Activated gamma-delta T cell treated with Interleukin-2 at 50 U/mL for 16 hours (primary cell): Measurements from ENCODE around the gene PLA2R1.
"Not testable (repeated sequence)": the region's sequence is repeated elsewhere in the genome, so short reads cannot be mapped to it uniquely, and the experiment has no call there.

ENCODE experiments used
- DNase-seq: peaks from one replicate; pipeline ENCODE4 v3.0.0-alpha.2; 2020

Gene PLA2R1

DNA sequence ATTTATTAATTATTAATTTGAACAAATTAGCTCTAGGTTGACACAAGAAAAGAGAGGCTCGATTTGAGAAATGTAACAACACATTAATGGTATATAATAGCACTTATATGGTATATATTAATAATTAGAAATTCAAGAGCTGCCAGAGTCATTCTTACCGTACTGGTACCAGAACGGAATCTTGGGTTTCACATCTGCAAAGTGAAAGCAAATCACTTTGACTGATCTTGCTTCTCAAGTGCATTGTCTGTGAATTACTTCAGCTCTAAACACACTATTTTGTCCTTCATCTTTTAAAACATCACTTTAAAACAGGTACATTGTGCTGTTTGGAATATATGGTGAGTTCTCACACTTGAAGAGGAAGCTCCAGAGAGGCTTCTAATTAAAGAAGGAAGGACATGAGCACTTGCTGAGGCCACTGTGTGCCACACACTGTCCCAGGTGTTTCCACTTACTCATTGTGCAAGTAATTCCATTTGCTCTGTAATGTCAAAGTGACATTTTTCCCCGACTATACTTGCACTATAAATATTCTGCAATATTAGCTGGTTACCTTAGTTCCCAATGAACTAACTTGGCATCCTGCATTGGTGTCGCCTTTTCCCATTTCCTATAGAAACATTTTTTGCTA lies 85.8 kb downstream of the PLA2R1 start:
- DNase-seq: no peak

DNA sequence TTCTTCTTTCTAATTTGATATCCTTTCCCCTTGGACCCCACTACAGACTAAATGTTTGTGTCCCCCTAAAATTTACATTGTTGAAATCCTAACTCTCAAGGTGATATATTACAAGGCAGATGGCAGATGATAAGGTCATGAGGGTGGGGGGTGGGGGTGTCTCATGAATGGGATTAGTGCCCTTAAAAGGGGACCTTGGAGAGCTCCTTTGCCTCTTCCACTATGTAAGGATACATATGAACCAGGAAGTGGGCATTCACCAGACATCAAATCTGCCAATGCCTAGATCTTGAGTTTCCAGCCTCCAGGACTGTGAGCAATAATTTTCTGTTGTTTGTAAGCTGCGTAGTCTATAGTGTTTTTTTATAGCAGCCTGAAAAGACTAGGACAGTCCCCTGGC lies 89.1 kb downstream of the PLA2R1 start:
- DNase-seq: no peak

DNA sequence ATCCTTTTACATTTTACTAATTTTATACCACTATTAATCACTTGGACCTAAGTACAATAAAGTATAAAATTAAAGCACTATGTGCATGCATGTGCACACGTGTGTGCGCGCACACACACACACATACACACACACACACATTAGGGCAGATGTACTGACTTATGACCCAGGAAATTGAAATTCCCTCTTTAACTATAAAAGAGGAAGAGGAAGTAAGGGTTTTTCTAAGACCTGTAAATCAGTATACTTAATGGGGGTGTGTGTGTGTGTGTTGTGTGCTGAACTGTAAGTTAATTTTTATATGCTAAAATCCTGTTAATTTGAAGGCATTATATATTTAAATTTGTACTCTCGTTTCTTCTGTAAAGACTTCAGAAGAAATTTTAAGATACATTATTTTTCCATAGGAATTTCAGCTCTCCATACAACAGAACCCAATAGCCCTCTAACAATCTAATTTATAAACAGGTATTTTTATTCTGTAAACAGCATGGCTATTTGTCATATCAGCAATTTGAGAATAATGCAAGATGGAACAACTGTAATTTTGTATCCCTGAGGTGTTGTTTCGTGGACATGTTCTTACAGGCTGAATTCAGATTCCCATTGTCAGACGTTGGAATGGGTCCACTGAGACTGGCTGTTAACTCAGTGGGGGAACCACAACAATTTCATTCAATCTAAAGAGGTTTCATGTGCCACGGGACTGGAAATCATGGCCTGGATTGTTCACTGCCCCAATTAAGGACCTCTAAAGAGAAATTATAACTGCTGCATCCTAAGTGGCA lies 90.9 kb downstream of the PLA2R1 start:
- no peak for DNase-seq

DNA sequence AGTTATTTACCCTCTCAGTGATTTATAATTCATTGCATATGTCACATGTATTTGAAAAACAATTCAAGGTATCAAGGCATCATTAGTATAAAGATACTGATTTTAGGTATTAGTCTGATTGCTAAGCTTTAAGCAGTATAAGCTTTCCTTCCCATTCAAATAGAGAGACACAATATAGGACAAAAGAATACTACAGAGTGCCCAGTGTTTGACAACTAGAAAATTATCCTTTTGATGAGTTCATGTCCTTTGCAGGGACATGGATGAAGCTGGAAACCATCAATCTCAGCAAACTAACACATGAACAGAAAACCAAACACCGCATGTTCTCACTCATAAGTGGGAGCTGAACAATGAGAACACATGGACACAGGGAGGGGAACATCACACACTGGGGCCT lies 91.9 kb downstream of the PLA2R1 start:
- DNase-seq: not testable (repeated sequence)

DNA sequence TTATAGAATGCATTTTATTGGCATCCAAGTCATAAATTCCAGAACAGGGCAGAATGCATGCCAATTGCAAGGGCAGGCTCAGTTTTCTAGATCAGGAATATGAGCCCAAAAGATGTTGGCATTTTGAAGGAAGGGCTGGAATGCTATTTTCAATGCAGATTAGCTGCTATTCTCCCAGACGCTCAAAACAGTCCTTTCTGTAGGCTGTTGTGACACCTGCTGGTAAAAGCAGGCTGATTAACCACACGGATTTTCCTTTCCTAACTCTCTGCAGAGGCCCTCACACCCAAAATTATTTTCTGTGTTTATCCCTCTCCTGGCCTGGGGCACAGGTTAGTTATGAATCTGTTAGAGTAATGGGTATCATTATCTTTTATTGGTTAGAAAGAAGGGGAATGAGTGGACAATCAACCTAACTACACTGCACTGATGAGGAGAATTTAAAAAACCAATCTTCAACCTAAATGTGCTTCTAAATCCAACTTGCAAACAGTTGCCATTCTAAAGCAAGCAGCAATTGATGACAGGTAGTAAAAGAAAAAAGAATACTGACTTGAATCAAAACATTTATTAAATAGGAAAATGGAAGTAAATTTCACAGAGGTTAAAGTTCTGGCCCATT lies 94.0 kb downstream of the PLA2R1 start:
- DNase-seq: no peak

DNA sequence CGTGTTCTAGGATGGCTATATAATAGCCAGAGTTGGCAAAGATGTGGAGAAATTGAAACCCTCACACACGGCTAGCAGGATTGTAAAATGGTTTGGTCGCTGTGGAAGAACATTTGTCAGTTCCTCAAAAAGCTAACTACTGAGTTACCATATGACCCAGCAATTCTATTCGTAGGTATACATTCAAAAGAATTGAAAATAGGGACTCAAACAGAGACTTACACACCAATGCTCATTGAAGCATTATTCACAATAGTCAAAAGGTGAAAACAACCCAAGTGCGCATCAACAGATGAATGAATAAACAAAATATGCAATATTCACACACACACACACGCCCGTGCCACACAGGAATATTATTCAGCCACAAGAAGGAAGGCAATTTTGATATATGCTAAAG lies 98.7 kb downstream of the PLA2R1 start:
- DNase-seq: no peak

DNA sequence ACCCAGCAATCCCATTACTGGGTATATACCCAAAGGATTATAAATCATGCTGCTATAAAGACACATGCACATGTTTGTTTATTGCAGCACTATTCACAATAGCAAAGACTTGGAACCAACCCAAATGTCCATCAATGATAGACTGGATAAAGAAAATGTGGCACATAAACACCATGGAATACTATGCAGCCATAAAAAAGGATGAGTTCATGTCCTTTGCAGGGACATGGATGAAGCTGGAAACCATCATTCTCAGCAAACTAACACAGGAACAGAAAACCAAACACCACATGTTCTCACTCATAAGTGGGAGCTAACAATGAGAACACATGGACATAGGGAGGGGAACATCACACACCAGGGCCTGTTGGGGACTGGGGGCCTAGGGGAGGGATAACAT lies 99.9 kb downstream of the PLA2R1 start:
- not testable (repeated sequence) for DNase-seq

DNA sequence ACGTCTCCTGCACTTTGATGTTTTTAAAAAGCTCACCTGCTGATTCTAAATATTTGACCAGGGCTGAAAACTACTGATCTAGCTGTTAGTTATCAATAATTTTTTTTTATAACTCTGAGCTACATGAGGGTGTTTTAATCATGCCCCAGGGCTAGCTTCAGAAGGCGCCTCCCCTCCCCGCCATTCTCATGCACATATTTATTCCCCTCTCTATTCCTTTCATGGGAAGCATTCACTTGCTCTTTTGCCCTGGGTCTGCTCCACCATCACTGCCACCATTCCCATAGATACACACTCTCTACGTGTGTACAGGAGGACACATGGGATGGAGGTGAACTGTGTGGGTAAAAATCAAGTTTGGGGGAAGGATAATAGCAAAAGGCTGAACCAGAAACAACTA lies 101.0 kb downstream of the PLA2R1 start:
- no peak for DNase-seq

DNA sequence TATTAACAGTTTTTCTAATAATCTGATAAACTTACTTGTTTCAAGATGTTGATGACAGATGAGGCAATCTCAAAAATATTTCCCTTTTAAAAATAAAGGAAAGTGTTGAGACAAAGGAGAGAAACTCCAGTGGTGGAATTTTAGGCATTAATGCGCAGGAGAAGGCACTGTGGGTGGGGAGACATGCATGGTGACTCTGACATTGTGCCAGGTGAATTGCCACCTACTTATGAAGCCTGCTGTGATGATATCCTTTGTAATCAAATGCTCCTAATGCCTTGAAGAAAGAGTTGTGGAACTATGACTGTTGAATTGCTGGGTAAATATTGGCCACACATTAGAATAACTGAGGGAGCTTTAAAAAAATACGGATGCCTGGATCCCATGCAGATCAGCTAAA lies 101.4 kb downstream of the PLA2R1 start:
- DNase-seq: no peak

DNA sequence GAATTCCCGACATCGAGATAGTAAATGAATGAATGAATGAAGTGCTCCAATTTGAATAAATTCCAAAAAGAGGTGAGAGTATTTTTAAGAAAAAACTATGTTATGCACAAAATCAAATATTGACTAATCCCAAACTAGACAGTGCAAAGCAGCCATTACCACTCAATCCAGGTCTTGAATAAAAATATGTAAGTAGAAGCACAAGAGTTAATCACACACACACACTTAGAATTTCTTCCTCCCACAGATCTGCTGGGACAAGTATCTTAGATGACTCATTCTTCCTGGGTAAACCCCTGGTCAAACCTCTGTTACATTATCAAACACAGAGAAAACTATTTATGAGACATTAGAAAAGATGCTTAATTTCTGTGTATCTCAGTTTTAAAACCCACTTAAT lies 102.0 kb downstream of the PLA2R1 start:
- DNase-seq: no peak

DNA sequence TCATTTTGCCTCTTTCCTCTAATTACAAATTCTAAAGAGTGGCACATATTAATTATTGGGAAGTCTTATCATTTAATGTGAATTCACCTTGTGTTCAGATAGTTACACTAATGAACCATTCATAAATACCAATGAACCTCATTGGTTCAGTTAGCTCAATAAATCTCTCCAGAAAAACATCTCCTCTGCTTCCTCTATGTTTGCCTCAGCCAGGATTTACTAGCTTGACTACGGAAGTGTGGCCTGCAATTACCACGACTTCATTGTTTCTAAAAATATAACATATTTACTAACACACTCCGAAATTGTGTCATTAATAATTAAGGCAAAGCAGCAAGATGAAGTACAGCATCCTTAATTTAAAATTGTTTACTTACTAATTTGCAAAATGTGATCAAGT lies 103.3 kb downstream of the PLA2R1 start:
- no peak for DNase-seq

DNA sequence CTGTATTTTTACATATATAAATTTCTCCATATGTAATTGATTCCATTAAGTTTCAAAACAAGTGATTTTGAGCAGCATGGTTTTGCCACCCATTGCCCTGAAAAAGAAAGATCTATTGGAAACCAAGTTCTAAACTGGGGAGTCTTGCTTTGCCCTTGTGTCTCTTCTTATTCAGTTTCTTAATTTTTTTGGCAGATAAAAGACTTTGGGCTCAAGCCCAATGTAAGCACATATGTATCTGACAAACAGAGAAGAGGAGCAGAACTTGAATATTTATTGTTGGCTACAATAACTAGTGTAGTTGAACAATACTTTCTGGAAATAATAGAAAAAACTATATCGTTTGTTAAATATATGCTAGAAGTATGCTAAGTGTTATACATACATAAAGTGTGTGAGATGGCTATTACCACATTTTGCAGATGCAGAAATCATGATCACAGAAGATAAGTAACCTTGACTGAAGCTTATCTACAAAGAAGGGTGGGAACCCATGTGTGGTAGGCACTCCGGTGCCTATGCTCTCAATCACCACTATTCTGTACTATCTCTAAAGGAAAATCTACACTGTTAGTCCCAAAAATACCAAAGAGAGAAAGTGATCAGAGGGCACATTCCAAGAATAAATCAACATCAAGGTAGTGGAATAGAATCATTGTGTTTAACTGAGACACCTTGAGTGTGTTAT lies 109.1 kb downstream of the PLA2R1 start:
- DNase-seq: no peak

DNA sequence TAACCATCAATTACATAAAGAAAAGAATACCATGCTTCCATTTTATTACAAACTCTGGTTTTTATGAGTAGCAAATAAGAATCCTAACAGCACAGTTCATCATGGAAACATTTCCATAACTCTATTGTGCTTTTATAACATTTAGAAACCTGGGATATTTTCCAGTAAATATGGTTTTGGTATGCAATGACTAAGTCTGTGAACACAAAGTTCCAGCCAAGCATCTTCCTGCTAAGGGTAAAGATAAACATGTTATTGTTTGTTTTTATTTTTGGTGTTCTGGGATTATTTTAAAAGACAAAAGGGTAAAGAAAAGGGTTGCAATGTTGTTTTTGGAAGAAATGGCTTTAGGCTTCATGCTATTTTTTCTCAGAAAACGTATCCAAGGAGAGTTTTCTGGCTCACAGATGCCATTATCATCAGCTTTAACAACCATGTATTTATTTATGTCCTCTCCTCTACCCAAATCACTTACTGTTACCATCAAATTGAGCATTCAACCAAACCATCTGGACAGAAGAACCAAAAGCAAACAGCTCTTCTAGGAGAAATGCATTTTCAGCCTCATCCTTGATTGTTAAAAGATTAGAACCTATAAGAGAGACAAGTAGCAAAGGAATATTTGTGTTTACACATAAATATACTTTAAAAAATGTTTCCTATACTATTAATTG lies 116.0 kb downstream of the PLA2R1 start:
- no peak for DNase-seq

DNA sequence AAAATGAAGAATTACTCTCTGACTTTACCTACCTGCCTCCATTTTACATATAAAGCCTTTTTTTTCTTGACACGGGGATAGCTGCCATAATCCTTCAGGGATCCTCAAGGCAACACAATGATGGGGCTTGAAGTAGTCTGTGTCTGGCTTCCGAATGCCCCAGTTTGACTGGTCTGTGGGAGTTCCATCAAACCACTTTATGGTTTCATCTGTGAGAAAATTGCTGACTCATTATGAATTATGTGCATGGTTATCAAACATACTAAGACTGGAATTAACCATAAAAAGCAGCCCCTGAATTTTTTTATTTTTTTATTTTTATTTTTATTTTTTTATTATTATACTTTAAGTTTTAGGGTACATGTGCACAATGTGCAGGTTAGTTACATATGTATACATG lies 117.5 kb downstream of the PLA2R1 start:
- DNase-seq: no peak

DNA sequence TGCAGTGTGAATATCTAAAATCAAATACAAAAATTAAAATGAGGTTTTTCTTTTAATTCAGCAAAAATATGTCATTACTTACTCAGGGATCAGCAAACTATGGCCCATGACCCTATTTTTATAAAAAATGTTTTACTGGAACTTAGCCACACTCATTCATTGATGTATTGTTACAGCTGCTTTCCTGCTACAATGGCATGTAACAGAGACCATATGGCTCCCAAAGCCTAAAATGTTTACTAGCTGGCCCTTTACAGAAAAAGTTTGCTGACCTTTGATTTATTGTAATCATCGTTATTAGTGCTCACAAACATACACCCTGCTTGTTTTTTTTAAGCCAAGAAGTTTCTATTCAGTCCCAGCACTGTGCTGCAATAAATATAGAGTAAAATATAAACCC lies 120.3 kb downstream of the PLA2R1 start:
- no peak for DNase-seq

DNA sequence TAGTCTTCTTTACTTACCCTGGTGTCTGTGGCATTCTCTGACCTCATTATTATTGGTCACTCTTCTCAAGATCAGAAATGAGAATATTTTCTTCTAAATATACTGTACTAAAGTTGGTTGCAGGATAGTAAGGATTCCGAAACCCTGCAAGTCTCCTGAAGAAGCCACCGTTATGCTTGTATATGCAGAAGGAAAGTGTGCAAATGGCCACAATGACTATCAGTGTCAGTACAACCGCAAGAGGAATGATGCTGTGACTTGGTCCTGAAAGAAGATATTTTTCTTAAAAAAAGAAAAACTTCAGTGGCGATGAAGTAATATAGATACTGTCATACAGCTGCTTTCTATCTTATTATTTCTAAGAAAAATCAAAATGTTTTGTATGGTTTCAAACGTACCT lies 120.7 kb downstream of the PLA2R1 start:
- no peak for DNase-seq

DNA sequence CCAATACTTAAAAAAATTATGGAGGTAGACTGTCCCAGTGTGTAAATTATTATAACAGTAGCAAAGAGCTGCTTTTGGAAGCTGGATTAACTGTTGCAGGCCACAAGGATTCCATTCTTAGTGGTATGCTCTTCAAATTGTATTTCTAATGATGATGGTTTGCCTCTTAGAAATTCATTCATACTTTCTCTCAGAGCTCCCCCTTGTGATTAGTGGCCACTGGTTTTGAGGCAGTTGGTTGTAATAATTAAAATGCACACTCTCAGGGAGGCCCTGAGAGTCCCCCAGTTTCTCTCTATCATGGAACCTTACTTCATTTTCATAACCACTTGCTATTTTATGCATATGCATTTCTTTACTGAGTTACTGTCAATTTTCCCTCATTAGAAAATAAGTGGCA lies 122.5 kb downstream of the PLA2R1 start:
- DNase-seq: no peak

DNA sequence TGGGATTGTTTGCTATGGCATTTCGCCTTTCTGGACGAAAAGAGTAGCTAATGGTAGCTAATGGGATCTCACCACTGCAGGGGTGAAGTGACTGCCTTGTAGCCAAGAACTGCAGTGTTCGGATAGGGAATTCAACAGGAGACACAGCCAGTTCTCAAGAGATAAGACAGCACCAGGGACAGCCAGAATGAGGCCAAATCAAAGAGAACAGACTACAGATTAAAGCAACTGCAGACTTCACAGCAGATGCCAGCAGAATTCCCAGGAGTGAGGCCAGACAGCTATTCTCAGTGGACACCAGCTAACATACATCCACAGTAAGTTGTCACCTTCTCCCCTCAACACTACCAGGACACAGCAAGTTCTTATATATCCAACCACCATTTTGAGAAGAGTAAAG lies 124.0 kb downstream of the PLA2R1 start:
- no peak for DNase-seq

DNA sequence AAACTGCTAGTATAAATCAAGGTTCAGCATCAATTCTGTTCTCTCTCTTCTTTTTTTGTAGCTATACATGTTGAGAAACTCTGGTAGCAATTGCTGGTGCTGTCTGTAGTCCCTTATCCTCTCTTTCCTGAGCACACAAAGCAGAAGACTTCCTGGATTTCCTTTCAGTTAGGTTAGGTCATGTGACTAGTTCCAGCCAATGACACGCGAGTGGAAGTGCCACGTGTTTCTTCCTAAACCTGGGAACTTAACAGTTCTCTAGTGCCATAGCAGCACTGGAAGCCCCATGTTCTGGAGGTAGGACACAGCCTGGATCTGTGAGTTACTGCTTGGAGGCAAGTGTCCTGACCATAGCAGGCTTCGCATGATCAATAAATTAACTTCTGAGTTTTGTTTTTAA lies 125.9 kb downstream of the PLA2R1 start:
- DNase-seq: no peak

DNA sequence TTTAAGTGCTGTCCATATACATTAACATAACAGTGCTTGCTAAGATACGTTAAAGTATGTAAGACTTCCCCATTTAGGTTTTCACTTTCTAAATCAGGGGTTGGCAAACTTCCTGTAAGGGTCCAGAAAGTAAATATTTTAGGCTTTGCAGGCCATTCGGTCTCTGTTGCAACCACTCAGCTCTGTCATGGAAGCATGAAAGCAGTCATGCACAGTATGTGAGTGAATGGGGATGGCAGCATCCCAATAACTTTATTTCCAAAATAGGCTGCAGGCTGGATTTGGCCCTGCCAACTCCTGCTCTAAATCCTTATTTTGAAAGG lies 128.7 kb downstream of the PLA2R1 start:
- no peak for DNase-seq

DNA sequence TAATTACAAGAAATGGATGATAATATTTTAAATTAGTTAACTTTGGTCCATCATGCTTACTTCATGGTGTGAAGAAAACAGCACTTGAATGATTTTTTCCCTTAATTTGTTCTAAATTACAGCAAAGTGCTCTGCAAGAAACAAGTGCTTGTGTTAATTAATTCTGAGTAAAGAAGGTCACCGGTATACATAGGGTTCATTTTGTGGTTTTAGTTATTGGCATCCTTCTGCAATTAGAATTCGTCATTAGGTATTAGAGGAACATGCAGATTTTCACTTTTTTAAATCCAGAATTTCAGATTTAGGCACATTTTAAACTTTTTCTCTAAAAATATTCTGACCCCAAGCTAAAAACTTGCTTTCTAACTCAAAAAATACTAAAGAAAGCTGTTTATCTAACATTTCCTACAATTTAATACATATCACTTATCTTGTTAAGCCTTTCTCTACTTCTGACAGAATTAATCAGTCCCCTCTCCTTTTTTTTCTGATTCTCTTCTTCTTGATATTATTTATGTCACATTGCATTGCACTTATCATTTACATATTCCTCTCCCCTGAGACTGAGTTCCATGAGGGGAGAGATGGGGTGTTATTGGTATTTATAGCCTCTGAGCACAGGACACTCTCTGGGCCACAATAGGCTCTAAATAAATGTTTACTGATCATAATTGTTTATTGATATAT lies 129.2 kb downstream of the PLA2R1 start:
- DNase-seq: no peak

DNA sequence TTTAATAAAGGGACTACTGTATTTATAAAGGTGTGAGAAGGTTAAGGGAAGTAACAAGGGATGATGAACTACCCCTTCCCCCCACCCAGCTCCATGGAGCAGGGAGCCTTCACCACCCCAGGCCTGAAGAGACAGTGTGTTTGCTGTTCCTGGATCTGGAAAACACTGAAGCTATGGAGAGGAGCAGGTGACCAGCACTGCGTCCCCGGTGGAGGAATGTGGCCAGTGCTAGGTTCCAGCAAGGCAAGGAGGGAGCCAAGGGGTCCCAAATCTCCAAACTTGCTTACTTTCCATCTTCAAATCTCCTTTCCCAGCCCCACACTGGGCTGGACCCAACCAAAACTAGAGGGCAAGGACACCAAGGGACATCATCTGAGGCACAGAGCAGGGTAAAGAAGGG lies 135.7 kb downstream of the PLA2R1 start:
- DNase-seq: no peak

DNA sequence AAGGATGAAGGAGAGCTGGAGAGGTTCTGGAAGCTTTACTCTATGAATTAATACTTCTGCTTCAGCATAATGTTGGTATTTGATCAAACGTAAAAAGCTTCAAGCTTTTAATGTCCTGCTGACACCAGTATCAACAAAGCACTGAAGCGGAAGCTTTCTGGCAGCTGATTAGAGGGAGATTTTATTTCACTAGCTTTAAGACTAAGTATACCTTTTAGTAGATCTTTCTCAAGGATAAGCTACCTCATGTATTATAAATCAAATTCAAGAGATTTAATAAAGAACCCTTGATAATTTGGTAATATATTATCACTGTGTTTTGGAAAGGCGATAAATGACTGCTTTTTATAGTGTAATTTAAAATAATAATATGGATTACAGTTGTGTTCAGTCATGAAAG lies 136.4 kb downstream of the PLA2R1 start:
- no peak for DNase-seq
